ENCODE data around the gene ASPHD1. TPM values are rescaled to one million over a fixed set of nuclear protein-coding genes. Genes with fewer than 3 reads are reported as not detected.
A peak's percentile ranks its signal among the peaks of the same experiment; 100 is the strongest.

ASPHD1 gene
- total RNA-seq, 1 experiment from 2014 or later = 2.0 TPM

DNA sequence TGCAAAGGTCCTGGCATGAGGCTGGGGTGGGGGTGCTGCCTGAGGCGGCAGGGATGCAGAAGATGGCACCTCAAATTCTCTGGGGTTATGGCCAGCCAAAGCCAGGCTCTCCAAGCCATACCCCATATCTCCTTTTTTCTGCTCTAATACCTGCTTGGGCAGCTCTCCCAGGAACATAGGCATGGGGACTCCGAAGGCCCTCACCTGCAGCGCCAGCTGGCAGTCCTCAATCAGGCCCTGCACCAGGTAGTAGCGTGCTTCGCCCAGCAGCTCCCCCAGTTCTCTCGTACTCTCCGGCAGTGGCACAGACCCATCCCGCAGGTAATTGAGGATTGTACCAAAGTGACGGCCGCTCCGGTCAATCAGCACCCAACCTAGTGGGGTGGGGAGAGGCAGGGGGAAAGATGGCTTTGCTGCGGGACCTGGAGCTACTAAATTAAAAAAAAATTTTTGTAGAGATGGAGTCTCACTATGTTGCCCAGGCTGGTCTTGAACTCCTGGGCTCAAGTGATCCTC lies 22.8 kb downstream of the ASPHD1 start:
- Histone ChIP-seq H4K20me1 (ENCODE audit: low read length) (no peaks in the 10 kb centered on the region), H3K36me3 (ENCODE audit: low read depth, low read length) (peaks cover 8% of the 10 kb centered on the region; the same call in 1 of the 2 replicates), H3K4me2 (ENCODE audit: low read length) (no peak overlapping the region), H2AFZ (ENCODE audit: low read length) (no peak overlapping the region), H3K27me3 (ENCODE audit: low read length) (no peaks in the 10 kb centered on the region), H3K4me1 (ENCODE audit: insufficient read depth, low read length) (peaks cover 15% of the 10 kb centered on the region; the same call in 1 of the 2 replicates), H3K9ac (ENCODE audit: low read length) (no peak overlapping the region), H3K79me2 (ENCODE audit: low read length) (peaks cover 38% of the 10 kb centered on the region), H3K9me2 (replicated peaks; ENCODE audit: low read length) (no peaks in the 10 kb centered on the region), H3K9me3 (ENCODE audit: low read length) (no peaks in the 10 kb centered on the region), H3F3A (ENCODE audit: low read length, unreplicated experiment) (no peaks in the 10 kb centered on the region), H3K4me3 (ENCODE audit: low read length) (no peak overlapping the region), H3K27ac (ENCODE audit: low read length) (no peak overlapping the region)
- TF ChIP-seq, protein P1, sequence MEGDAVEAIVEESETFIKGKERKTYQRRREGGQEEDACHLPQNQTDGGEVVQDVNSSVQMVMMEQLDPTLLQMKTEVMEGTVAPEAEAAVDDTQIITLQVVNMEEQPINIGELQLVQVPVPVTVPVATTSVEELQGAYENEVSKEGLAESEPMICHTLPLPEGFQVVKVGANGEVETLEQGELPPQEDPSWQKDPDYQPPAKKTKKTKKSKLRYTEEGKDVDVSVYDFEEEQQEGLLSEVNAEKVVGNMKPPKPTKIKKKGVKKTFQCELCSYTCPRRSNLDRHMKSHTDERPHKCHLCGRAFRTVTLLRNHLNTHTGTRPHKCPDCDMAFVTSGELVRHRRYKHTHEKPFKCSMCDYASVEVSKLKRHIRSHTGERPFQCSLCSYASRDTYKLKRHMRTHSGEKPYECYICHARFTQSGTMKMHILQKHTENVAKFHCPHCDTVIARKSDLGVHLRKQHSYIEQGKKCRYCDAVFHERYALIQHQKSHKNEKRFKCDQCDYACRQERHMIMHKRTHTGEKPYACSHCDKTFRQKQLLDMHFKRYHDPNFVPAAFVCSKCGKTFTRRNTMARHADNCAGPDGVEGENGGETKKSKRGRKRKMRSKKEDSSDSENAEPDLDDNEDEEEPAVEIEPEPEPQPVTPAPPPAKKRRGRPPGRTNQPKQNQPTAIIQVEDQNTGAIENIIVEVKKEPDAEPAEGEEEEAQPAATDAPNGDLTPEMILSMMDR (conservative IDR thresholded peaks at IDR 0.05; ENCODE audit: low read depth, low read length) = no peak
- no peak for TF ChIP-seq EZH2phosphoT487 (IDR thresholded peaks at IDR 0.05; ENCODE audit: borderline replicate concordance, low read length)
- TF ChIP-seq EZH2 (IDR thresholded peaks at IDR 0.05; ENCODE audit: low read length, unreplicated experiment) = no peak
- ChIA-PET POLR2A (ENCODE audit: unreplicated experiment) (no interaction called here), CTCF (interaction anchor here (0.7 kb wide), 1 partner anchor 103 kb away, joined by 6 read pairs; the partner anchor contains the start of gene MVP)
- ATAC-seq (no peak), DNase-seq (no peak)
- BruUV-seq (replicated peaks) = no TSS peak
- intact Hi-C loops (cut with micrococcal nuclease) = no loop called here

DNA sequence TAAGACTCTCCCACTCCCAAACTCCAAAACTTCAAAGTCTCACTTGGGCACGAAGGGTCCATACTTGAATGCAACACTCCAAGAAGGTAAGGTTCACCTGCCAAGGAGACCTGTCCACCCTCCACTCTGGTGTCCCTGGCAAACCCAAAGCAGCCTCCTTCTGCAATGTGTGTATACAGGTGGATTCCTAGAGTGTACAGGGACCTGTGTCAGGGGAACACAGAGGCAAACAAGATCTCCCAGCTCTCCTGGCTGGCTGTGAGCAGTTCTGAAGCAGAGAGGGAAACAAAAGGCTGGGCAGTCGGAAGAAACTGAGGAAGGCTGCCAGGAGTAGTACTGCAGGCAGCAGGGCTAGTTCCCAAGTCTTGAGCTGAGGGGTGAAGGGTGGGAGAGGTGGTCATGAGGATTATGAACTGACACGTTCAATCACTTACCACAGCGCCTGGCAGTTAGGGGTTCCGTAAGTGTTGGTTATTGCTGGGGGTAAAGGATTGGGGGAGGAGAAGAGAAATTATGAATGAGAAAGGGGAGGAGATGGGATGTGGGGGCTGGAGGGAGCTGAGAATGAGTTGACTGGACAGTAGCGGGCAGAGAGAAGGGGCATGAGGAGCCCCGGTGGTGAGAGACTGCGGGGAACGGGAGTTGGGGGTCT lies 24.9 kb downstream of the ASPHD1 start:
- no peak overlapping the region for H3K27ac ChIP-seq (ENCODE audit: low read length)
- peak overlapping the region; percentile 91 for H3K9ac ChIP-seq (ENCODE audit: low read length)
- ATAC-seq (0 out of 2 replicates have a peak, but pooled peaks have one; percentile 13), DNase-seq (no peak)
- ChIA-PET CTCF (interaction anchor here (1.0 kb wide), 1 partner anchor 109 kb away, joined by 3 read pairs; the partner anchor contains the start of gene PAGR1), POLR2A (ENCODE audit: unreplicated experiment) (interaction anchor here (0.5 to 0.6 kb wide), 2 partner anchors 11 to 98 kb away, joined by 3 to 5 read pairs; no protein-coding TSS in a partner anchor)
- peaks cover 38% of the 10 kb centered on the region for H3K79me2 ChIP-seq (ENCODE audit: low read length)
- no peaks in the 10 kb centered on the region for H3F3A ChIP-seq (ENCODE audit: low read length, unreplicated experiment)
- H3K27me3 ChIP-seq (ENCODE audit: low read length) = no peaks in the 10 kb centered on the region
- no peaks in the 10 kb centered on the region for H4K20me1 ChIP-seq (ENCODE audit: low read length)
- TF ChIP-seq, protein P1 (conservative IDR thresholded peaks at IDR 0.05; ENCODE audit: low read depth, low read length) = no peak
- TF ChIP-seq EZH2 (IDR thresholded peaks at IDR 0.05; ENCODE audit: low read length, unreplicated experiment) = no peak
- TF ChIP-seq EZH2phosphoT487 (IDR thresholded peaks at IDR 0.05; ENCODE audit: borderline replicate concordance, low read length) = no peak
- H3K9me3 ChIP-seq (ENCODE audit: low read length) = no peaks in the 10 kb centered on the region
- H3K4me1 ChIP-seq (ENCODE audit: insufficient read depth, low read length) = peaks cover 15% of the 10 kb centered on the region; the same call in 1 of the 2 replicates
- H3K9me2 ChIP-seq (replicated peaks; ENCODE audit: low read length) = no peaks in the 10 kb centered on the region
- H2AFZ ChIP-seq (ENCODE audit: low read length) = peak overlapping the region; percentile 88; the same call in 1 of the 2 replicates
- peaks cover 3% of the 10 kb centered on the region; the same call in 1 of the 2 replicates for H3K36me3 ChIP-seq (ENCODE audit: low read depth, low read length)
- peak overlapping the region; percentile 92 for H3K4me3 ChIP-seq (ENCODE audit: low read length)
- intact Hi-C loops (cut with micrococcal nuclease) = loop anchor here (5.0 kb wide), 1 partner anchor 47 kb away; the partner anchor contains the start of gene TAOK2
- peak overlapping the region; percentile 89 for H3K4me2 ChIP-seq (ENCODE audit: low read length)
- TSS peak; percentile 57 for BruUV-seq (replicated peaks)
